NAMALWA (cell line): Measurements from ENCODE around the gene ACD.
A peak's percentile ranks its signal among the peaks of the same experiment; 100 is the strongest.

ENCODE experiments used
- DNase-seq: peaks from one replicate; pipeline ENCODE4 v3.0.0-alpha.2; 2015; ENCODE audit warnings: low spot score

The ACD gene

DNA sequence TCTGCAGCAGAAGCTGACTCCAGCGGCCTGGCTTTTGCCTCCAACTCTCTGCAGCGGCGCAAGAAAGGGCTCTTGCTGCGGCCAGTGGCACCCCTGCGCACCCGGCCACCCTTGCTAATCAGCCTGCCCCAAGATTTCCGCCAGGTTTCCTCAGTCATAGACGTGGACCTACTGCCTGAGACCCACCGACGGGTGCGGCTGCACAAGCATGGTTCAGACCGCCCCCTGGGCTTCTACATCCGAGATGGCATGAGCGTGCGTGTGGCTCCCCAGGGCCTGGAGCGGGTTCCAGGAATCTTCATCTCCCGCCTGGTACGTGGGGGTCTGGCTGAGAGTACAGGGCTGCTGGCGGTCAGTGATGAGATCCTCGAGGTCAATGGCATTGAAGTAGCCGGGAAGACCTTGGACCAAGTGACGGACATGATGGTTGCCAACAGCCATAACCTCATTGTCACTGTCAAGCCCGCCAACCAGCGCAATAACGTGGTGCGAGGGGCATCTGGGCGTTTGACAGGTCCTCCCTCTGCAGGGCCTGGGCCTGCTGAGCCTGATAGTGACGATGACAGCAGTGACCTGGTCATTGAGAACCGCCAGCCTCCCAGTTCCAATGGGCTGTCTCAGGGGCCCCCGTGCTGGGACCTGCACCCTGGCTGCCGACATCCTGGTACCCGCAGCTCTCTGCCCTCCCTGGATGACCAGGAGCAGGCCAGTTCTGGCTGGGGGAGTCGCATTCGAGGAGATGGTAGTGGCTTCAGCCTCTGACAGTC is 2.0 kb upstream of the ACD start:
- no peak for DNase-seq

DNA sequence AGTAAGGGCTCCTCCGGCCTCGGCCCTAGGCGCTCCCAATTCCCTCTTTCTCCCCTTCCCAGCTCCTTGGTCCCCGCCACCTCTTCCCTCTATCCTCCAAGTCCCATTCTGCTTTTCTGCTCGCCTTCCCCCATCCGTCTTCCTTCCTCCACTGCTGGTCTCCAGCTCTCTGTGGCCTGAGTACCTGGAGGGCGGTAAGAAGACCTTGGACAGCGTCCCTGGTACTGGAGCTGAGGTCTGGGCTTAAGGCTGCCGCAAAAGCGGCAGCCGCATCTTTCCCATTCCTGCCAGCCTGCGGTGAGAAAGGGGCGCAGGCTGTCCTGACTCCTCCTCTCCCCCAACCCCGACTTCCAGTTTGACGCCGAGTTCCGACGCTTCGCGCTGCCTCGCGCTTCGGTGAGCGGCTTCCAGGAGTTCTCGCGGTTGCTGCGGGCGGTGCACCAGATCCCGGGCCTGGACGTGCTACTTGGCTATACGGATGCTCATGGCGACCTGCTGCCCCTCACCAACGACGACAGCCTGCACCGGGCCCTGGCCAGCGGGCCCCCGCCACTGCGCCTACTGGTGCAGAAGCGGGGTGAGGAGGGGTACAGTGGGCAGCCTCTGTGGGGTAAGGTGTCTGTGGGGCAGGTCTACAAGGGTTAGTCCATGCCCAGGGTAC is 1.2 kb upstream of the ACD start:
- DNase-seq, result no peak

DNA sequence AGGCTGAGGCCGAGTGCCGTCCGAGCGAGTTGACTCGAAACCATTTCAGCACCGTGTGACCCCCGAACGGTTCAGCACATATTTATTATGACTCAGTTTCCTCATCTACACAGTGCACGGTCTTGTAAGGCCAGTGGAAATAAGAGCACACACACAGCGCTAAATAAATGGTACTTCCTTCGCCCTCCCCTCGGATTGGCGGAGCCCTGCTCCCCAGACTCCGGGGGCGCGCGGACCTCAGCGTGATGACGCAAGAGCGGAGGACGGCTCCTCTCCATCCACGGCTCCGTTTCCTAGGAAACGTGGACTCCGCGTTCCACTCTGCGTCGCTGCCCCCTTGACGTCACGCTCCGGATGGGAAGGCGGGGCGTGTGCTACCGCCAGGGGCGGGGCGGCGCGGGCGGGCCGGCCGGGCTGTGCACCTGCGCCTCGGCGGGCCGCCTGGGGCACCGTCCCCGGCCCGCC is 536 bp upstream of the ACD start, which contains the start of gene PARD6A:
PARD6A (plus strand) TSS at position 397 of the 465 bp plus-strand sequence. CDS start 79 bp downstream, outside the sequence.
- peak; percentile 99 for DNase-seq

DNA sequence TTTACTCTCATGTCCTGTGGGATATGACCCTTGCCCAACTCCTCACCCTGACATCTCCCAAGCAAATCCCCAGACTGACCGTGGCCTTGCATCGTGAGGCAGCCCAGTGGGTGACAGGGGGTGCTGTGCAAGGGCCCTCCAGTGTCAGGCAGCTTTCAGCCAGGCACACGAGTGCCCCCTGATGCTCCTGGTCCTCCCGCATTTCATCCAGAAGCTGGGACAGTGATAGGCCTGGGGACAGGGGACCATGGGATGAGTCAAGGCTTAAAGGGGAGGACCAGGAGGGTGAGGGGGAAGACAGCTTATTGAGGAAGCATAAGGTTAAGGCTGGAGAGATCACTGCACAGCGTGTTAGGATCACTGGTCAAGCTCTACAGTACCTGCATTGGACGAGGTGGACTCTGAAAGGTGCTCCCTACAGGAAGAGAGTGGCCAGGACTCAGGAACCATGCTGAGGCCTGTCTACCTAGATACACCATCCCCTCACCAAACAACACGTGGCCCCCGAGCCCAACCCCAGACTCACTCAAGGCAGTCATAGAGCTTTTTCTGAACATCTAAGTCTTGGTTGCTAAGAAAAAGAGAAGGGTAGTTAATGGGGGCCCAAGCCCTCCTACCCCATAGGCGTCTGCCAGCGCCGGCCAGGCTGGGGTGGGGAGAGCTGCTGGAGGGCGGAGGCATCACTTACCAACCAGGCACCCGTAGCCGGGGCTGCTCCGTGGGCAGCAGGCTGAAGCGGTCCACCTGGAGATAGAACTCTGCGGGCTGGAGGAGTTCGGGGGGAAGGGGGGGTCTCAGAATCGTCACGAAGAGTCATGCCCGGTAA is 998 bp downstream of the ACD start:
- no peak for DNase-seq

DNA sequence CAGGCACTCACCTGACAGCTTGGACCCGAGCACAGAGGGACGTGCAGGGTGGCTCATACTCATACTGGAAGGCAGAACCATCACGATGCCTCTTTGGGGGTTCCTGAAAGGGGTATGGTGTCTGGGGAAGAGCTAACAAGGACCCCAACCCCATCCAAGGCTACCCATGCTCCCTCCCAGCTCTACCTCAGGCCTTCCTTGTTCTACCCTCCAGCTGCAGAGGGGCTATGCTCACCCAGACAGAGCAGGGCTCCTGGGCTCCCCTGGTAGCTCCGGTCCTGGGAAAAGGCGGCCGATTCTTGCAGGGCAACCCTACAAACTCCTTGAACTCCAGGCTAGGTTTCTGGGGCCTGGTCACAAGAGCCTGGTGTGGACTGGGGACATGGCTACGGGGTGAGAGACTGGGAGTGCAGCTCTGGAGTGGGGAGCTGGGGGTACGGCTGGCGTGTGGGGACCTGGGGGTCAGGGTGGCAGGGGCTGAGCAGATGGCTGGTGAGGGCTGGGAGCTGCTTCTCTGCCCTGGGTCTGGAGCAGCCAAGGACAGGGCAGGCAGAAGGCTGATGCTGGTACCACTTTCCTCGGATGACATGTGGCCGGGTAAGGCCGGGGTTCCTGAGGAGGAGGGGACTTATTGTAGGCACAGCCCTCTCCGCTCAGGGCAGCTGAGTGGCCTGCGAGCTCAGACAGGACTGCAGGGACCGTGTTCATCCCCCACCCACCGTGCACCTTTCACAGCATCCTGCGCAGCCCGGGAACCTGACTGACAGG is 2.1 kb downstream of the ACD start:
- no peak for DNase-seq

DNA sequence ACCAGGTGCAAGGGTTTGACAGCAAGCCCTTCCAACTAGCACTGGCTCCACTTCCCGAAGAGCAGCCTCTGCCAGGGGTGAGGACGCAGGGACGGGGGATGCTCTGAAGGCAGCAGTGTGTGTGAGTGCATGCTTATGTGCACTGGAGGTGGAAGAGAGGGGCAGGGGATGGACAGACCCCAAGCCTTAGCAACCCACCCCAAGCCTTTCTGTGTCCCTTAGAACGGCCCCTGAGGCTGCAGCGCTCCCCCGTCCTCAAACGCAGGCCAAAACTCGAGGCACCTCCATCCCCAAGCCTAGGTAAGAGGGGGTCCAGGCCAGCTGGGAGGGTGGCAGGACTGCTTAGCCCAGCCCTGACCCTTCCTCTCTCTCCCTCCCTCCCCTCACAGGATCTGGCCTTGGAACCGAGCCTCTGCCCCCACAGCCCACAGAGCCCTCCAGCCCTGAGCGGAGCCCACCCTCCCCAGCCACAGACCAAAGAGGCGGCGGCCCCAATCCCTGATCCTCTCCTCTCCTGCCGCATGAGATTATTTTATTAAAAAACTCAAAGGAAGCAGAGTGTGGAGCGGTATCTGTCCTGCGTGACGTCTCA is 2.9 kb downstream of the ACD start:
- no peak for DNase-seq

DNA sequence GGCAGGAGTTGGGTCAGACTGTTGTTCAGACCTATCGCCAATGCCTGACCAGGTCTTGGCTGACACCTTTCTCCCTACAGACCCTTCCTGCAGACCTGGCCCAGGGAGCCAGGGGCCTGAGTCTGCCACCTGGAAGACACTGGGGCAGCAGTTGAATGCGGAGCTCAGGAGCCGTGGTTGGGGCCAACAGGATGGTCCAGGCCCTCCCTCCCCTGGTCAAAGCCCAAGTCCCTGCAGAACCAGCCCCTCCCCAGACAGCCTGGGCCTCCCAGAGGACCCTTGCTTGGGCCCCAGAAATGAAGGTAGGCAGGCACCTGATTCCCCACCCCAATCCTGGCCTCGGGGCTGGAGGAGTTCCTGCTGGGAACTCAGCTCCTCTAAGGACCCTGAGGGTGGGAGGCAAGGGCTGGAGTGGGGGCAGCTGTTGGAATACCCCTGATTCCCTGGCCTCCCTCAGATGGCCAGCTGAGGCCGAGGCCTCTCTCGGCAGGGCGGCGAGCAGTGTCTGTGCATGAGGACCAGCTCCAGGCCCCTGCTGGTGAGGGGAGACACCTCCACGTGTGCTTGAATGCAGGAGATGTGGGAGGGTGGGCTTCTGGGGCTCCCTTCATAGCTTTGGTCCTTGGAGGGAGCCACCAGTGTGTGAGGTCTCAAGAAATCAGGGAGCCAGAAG is 3.6 kb downstream of the ACD start:
- DNase-seq, result no peak

DNA sequence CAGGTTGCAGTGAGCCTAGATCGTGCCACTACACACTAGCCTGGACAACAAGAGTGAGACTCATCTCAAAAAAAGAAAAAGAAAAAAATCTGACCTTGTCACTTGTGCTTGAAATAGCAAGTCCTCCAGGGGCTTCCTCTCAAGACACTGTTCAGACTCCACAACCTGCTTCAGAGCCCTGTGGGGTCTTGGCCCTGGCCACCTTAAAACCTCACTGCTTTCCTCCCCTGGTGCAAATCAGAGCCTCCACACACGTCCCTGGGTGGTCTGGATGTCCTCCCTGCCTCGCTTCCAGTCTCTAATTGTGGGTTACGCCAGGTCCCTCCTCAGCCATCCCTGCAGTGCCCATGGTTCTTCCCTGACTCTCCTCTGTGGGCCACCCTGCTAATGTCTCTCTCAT is 4.7 kb downstream of the ACD start:
- no peak for DNase-seq

DNA sequence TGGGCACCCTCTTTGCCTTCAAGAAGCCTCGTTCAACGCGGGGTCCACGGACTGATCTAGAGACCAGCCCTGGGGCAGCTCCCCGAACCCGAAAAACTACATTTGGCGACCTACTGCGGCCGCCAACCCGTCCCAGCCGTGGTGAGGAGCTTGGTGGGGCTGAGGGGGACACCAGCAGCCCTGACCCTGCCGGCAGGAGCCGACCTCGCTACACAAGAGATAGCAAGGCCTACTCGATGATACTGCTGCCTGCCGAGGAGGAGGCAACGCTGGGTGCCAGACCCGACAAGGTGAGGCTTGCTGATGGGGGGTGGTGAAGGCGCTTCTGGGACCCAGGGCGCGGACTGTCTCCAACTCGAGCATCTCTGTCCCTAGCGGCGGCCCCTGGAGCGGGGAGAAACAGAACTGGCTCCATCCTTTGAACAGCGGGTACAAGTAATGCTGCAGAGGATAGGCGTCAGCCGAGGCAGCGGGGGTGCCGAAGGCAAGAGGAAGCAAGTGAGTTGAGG is 5.6 kb downstream of the ACD start:
- DNase-seq, result no peak

DNA sequence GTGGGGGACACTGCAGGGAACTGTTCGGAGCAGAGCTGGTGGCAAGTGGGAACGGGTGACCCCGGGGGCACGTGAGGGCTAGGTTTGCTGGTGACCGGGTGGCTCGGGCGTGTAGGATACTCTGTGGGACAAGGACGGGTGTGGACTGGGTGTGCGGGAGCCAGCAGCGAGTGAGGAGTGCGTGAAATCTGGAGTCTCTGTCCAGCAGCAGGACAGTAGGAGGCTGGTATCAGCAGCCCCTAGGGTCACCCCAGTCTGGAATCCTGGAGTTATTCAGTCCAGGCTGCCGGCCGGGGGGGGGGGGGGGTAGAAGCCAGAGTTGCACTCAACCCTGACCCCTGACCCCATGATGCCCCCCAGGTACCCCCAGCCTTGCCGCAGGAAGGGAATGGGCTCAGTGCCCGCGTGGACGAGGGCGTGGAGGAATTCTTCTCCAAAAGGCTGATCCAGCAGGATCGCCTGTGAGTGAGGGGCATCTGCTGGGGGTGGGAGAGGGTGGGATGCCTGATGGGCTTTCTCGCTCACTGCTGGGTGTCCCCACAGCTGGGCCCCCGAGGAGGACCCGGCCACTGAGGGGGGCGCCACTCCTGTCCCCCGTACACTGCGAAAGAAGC is 6.2 kb downstream of the ACD start:
- DNase-seq, result no peak

DNA sequence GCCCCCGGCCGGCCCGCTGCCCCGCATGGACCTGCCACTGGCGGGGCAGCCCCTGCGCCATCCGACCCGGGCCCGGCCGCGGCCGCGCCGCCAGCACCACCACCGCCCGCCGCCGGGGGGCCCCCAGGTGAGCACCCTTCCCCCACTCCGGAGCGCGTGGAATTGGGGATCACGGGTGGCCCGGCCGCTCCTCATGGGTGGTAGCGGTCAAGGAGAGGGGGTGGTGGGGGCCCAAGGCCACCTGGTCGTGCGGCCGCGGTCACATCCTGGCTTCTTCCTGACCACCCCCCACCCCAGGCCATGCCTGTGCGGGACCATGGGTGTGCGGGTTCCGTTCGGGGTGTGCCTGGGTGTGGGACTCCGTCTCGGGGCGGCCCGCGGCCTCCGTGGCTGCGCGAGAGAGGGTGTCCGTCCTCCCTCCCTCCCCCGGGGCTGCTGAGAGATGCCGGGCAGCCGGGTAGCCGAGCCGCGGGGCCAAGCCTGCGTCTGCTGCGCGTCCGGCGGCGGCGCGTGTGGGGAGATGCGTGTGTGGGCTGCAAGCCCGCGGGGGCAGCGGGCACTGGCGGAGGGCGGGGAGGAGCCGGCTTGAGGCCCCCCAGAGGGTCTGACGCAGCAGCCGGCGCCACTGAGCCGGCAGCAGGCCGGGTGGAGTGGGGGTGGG is 6.8 kb downstream of the ACD start:
- DNase-seq, result no peak

DNA sequence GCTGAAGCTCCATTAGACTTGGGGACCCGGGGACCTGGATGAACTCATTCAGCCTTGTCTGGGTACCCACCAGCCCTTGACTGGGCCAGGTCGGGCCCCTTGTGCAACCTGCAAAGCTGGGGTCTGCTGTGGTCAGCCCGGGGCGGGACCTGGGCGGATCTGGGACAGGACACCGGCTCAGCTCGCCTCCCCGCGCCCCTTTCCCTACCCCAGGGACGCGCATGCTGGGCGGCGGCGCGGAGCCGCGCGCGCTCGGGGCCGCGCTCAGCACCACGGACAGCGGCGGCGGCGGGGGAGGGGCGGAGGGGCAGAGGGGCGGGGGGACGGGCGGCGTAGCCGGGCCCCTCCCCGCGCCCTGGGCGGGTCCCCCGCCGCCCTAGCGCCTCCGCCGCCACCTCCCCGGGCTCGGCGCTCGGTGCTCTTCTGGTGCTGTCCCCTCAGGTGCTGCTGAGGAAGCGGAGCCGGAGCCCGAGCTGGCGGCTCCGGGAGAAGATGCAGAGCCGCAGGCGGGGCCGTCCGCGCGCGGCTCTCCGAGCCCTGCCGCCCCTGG is 7.4 kb downstream of the ACD start:
- DNase-seq, result no peak

DNA sequence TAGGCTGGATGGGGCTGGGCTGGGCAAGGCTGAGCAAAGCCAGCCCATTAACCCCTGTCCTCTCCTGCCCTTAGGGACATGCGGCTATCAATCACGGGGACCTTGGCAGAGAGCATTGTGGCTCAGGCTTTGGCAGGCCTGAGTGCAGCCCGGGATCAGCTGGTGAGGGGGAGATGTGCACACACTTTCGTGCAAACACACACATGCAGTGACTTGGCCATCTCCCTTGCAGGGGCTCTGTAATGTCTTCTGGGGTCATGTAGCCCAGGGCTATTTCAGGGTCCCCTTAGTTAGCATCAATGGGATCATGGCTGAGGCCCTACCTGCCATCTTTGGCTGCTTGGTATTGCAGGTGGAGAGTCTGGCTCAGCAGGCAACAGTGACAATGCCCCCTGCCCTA is 8.2 kb downstream of the ACD start:
- DNase-seq, result no peak

DNA sequence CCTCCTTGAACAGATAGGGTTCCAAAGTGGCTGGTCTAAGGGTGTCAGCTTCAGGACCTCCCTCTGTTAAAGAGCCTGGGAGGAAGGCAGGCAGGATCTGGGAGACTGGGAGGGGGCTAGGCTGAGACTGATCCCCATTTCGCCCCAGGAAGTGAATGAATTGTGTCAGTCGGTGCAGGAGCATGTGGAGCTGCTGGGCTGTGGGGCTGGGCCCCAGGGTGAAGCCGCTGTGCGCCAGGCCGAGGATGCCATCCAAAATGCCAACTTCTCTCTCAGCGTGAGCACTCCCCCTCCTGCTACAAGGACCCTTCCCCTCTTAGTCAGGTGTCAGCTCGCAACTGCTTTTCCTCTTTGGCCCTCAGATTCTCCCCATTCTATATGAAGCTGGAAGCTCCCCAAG is 9.0 kb downstream of the ACD start:
- no peak for DNase-seq

DNA sequence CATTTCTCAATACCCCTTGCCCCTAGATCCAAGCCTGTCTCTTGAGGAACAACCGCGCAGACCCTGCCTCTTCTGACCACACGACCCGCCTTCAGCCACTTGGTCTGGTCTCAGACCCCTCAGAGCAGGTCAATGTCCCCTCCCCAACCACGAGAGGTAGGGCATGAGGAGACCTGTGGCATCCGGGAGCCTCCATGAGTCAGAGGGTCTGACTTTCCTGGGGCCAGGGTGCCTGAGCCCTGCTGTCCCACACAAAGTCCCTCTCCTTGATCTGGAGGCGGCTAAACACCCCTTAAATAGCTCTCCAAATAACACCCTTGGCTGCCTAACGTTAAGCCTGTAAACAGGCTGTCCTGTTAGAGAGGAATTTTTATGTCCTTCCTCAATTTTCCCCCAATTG is 10.0 kb downstream of the ACD start:
- DNase-seq, result no peak

DNA sequence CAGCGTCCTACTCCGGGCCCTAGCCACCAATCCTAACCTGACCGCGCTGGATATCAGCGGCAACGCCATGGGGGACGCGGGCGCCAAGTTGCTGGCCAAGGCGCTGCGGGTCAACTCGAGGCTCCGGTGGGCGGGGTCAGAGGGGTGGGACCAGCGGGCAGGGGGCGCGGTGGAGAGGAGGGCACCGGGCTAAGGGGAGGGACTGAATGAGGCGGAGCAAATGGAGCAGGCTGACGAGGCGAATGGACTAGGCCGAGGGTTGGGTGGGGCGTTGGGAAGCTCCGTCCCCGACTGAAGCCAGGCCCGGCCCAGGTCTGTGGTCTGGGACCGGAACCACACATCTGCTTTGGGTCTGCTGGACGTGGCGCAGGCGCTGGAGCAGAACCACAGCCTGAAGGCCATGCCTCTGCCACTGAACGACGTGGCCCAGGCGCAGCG is 10.5 kb downstream of the ACD start:
- no peak for DNase-seq

DNA sequence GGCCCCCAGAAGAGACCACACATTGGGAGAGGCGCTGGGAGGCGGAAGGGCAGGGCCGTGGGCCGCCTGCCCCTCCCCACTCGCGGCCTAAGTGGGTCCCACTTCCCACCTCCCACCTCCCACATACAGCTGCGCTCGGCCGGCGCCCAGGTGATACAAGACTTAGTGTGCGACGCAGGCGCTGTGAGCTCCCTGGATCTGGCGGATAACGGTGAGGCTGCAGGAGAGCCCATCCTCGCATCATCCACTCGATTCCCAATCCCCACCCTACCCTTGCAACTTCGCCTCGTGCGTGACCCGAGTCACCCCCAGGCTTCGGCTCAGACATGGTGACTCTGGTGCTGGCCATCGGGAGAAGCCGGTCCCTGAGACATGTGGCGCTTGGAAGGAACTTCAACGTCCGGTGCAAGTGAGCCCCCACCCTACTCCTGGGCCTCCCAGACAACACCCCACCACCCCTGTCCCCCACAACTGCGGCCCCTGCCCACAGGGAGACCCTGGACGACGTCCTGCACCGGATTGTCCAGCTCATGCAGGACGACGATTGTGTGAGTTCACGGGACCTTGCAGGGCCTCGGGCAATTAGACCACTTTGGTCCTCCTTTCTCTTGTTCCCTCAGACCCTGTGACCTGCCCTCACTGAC is 11.2 kb downstream of the ACD start:
- DNase-seq, result no peak

DNA sequence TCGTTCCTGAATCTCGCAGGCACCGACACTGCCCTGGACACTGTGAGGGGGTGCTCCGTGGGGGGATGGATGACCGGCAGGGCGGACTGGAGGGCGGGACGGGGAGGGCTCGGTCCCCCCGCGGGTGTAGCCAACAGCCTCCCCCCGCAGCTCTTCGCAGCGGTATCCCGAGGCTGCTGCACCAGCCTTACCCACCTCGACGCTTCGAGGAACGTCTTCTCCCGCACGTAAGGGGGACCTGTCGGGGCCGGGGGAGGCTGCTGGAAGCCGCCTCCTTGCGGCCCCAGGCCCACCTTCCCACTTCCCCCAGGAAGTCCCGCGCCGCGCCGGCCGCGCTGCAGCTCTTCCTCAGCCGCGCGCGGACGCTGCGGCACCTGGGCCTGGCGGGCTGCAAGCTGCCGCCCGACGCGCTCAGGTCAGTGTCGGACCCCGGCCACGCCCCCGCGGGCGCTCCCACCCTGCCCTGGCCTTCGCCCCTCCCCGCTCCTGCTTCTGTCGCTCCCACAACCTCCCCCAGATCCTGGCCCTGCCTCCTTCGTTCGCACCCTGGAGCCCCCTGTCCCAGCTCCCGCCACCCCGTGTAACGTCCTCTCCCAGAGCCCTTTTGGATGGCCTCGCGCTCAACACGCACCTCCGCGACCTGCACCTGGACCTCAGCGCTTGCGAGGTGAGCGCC is 11.8 kb downstream of the ACD start:
- no peak for DNase-seq
